Mesothelial cell of epicardium (in vitro differentiated cells): ENCODE results near the gene NOTCH1. TPM values are rescaled to one million over a fixed set of nuclear protein-coding genes. Genes with fewer than 3 reads are reported as not detected.
A peak's percentile ranks its signal among the peaks of the same experiment; 100 is the strongest.

Experiments used
- DNase-seq, 2 experiments: peaks; one replicate each; pipeline ENCODE4 v3.0.0; 2021; ENCODE audit warnings: low spot score in 2 of 2; ENCODE audit not compliant: unreplicated experiment in 2 of 2
- H3K27ac Mint-ChIP-seq: 2 replicates; pipeline ENCODE4 v1.8.0; 2021; ENCODE audit warnings: mixed read lengths
- H3K27me3 Mint-ChIP-seq: 2 replicates; pipeline ENCODE4 v1.8.0; 2021; ENCODE audit warnings: low read depth, mixed read lengths
- H3K36me3 Mint-ChIP-seq: 2 replicates; pipeline ENCODE4 v1.8.0; 2021; ENCODE audit warnings: mixed read lengths
- H3K4me1 Mint-ChIP-seq: 2 replicates; pipeline ENCODE4 v1.8.0; 2021; ENCODE audit warnings: mixed read lengths
- H3K4me3 Mint-ChIP-seq: 2 replicates; pipeline ENCODE4 v1.8.0; 2021; ENCODE audit warnings: mild to moderate bottlenecking, moderate library complexity, mixed read lengths
- H3K9me3 Mint-ChIP-seq: 2 replicates; pipeline ENCODE4 v1.8.0; 2021; ENCODE audit warnings: mixed read lengths
- CTCF ChIP-seq: fragments of 200-600 bp; sonication (generic); IDR thresholded peaks from one replicate; pipeline ENCODE4 v1.5.0; 2021; ENCODE audit warnings: antibody characterized with exemption; ENCODE audit not compliant: unreplicated experiment
- total RNA-seq: library from RNA; stranded (reverse); gene quantifications from 3 replicates; pipeline ENCODE4 v1.2.1, GENCODE V29; 2021

The NOTCH1 gene
- total RNA-seq, 1 donor from 2014 or later = 107 TPM

- Mint-ChIP-seq H3K27me3 (no peaks in the 10 kb centered on the region), H3K9me3 (no peaks in the 10 kb centered on the region), H3K27ac (no peak overlapping the region), H3K36me3 (no peaks in the 10 kb centered on the region), H3K4me1 (peaks cover 16% of the 10 kb centered on the region), H3K4me3 (no peak overlapping the region)
- TF ChIP-seq CTCF = no peak
- no peak for DNase-seq
Observed at GRCh38 chr9:136486131-136486530, 59.7 kb downstream of the NOTCH1 start.

- Mint-ChIP-seq H3K9me3 (no peaks in the 10 kb centered on the region), H3K27ac (peak overlapping the region; percentile 72), H3K4me1 (peaks cover 19% of the 10 kb centered on the region), H3K27me3 (no peaks in the 10 kb centered on the region), H3K4me3 (peak overlapping the region; percentile 63), H3K36me3 (no peaks in the 10 kb centered on the region)
- peak; percentile 70 to 91 for DNase-seq
- peak; percentile 91 for TF ChIP-seq CTCF
Observed at GRCh38 chr9:136485049-136486045, 60.5 kb downstream of the NOTCH1 start.

GRCh38 chr9:136484153-136485048 lies 61.4 kb downstream of the NOTCH1 start:
- H3K27ac Mint-ChIP-seq = peak overlapping the region; percentile 72
- no peaks in the 10 kb centered on the region for H3K36me3 Mint-ChIP-seq
- H3K9me3 Mint-ChIP-seq = no peaks in the 10 kb centered on the region
- H3K4me3 Mint-ChIP-seq = peak overlapping the region; percentile 63
- no peak for DNase-seq
- no peaks in the 10 kb centered on the region for H3K27me3 Mint-ChIP-seq
- H3K4me1 Mint-ChIP-seq = peaks cover 24% of the 10 kb centered on the region
- no peak for TF ChIP-seq CTCF

GRCh38 chr9:136483589-136484152 lies 62.2 kb downstream of the NOTCH1 start:
- no peaks in the 10 kb centered on the region for H3K27me3 Mint-ChIP-seq
- H3K4me1 Mint-ChIP-seq = peaks cover 24% of the 10 kb centered on the region
- H3K9me3 Mint-ChIP-seq = no peaks in the 10 kb centered on the region
- TF ChIP-seq CTCF = no peak
- peak; percentile 96 to 99 for DNase-seq
- no peaks in the 10 kb centered on the region for H3K36me3 Mint-ChIP-seq
- H3K4me3 Mint-ChIP-seq = peak overlapping the region; percentile 94
- peak overlapping the region; percentile 99 for H3K27ac Mint-ChIP-seq

- Mint-ChIP-seq H3K9me3 (no peaks in the 10 kb centered on the region), H3K4me1 (peaks cover 24% of the 10 kb centered on the region), H3K4me3 (peak within 1 kb of the TSS; percentile 94), H3K27ac (peak within 1 kb of the TSS; percentile 99), H3K36me3 (no peaks in the 10 kb centered on the region), H3K27me3 (no peaks in the 10 kb centered on the region)
- no peak for TF ChIP-seq CTCF
- peak; percentile 100 for DNase-seq
Observed at GRCh38 chr9:136482793-136483588, 62.9 kb downstream of the NOTCH1 start, which contains the start of gene SEC16A. Gene SEC16A, minus strand, starts transcription at chr9:136483040. Its CDS starts 5,425 bp downstream, at chr9:136477615.
